Osteoblast (primary cell): Measurements from ENCODE around the gene MBD3L2B. TPM values are rescaled to one million over a fixed set of nuclear protein-coding genes. Genes with fewer than 3 reads are reported as not detected.

Source experiments
- DNase-seq: peaks from one replicate; pipeline ENCODE4 v3.0.0; 2011; ENCODE audit warnings: low spot score, mixed read lengths; ENCODE audit not compliant: insufficient read length; ENCODE audit errors: missing footprints
- H2AFZ ChIP-seq: 2 replicates; pipeline ENCODE4 v1.6.0; 2011; ENCODE audit warnings: mild to moderate bottlenecking, low read length
- H3K27ac ChIP-seq: 2 replicates; pipeline ENCODE4 v1.5.1; 2011; ENCODE audit warnings: mild to moderate bottlenecking, low read depth, low read length, moderate library complexity
- H3K27me3 ChIP-seq: 2 replicates; pipeline ENCODE4 v1.6.0; 2012; ENCODE audit warnings: mild to moderate bottlenecking, control low read depth, inconsistent platforms, low read length, moderate library complexity; ENCODE audit not compliant: insufficient read depth
- H3K36me3 ChIP-seq: 2 replicates; pipeline ENCODE4 v1.5.1; 2011; ENCODE audit warnings: mild to moderate bottlenecking, low read length, control low read depth, moderate library complexity; ENCODE audit not compliant: insufficient read depth
- H3K4me1 ChIP-seq: 2 replicates; pipeline ENCODE4 v1.5.1; 2011; ENCODE audit warnings: mild to moderate bottlenecking, low read length, control low read depth, moderate library complexity; ENCODE audit not compliant: insufficient read depth
- H3K4me2 ChIP-seq: 2 replicates; pipeline ENCODE4 v1.6.0; 2011; ENCODE audit warnings: mild to moderate bottlenecking, low read length; ENCODE audit not compliant: insufficient read depth
- H3K4me3 ChIP-seq: fragments of 200-600 bp; sonication (generic); 3 replicates; pipeline ENCODE4 v1.5.1; 2012; ENCODE audit warnings: mild to moderate bottlenecking, low read length, inconsistent platforms; ENCODE audit not compliant: insufficient read depth
- H3K79me2 ChIP-seq: 2 replicates; pipeline ENCODE4 v1.6.0; 2012; ENCODE audit warnings: mild to moderate bottlenecking, low read length, control low read depth, inconsistent platforms; ENCODE audit not compliant: insufficient read depth
- H3K9me3 ChIP-seq: 2 replicates; pipeline ENCODE4 v1.5.1; 2011; ENCODE audit warnings: low read depth, low read length, control low read depth
- H4K20me1 ChIP-seq: 2 replicates; pipeline ENCODE4 v1.6.0; 2012; ENCODE audit warnings: mild to moderate bottlenecking, low read length, control low read depth; ENCODE audit not compliant: insufficient read depth
- total RNA-seq: library from RNA; depleted of rRNA; stranded (reverse); fragments of >200 nt; gene quantifications from 2 replicates; pipeline ENCODE4 v1.2.3, GENCODE V29; 2012
- TF ChIP-seq, protein P1 (sequence below): IDR thresholded peaks from 2 replicates; pipeline ENCODE4 v1.5.1; 2011; ENCODE audit warnings: mild to moderate bottlenecking, low read depth, low read length, moderate library complexity; ENCODE audit errors: extremely low read depth

MBD3L2B gene
- total RNA-seq, 1 donor, result not detected

DNA sequence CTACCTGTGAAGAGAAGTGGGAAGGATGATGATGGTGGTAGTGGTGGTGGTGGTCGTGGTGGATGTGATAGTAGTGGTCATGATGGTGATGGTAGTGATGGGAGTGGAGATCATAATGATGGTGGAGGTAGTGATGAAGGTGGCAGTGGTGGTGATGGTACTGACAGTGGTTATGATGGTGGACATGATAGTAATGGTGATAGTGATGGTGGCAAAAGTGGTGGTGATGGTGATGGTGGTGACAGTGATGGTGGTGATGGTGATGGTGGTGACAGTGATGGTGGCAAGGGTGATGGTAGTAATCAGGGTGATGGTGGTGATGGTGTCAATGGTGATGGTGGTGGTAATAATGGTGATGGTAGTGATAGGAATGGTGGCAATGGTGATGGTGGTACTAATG is 26.2 kb downstream of the MBD3L2B start:
- H3K36me3 ChIP-seq, result no peaks in the 10 kb centered on the region
- H2AFZ ChIP-seq, result no peak overlapping the region
- H3K27me3 ChIP-seq, result no peaks in the 10 kb centered on the region
- DNase-seq, result no peak
- no peaks in the 10 kb centered on the region for H3K9me3 ChIP-seq
- no peak overlapping the region for H3K4me3 ChIP-seq
- TF ChIP-seq, protein P1, sequence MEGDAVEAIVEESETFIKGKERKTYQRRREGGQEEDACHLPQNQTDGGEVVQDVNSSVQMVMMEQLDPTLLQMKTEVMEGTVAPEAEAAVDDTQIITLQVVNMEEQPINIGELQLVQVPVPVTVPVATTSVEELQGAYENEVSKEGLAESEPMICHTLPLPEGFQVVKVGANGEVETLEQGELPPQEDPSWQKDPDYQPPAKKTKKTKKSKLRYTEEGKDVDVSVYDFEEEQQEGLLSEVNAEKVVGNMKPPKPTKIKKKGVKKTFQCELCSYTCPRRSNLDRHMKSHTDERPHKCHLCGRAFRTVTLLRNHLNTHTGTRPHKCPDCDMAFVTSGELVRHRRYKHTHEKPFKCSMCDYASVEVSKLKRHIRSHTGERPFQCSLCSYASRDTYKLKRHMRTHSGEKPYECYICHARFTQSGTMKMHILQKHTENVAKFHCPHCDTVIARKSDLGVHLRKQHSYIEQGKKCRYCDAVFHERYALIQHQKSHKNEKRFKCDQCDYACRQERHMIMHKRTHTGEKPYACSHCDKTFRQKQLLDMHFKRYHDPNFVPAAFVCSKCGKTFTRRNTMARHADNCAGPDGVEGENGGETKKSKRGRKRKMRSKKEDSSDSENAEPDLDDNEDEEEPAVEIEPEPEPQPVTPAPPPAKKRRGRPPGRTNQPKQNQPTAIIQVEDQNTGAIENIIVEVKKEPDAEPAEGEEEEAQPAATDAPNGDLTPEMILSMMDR, result no peak
- H3K79me2 ChIP-seq, result no peaks in the 10 kb centered on the region
- no peaks in the 10 kb centered on the region for H4K20me1 ChIP-seq
- H3K27ac ChIP-seq, result no peak overlapping the region
- H3K4me2 ChIP-seq, result no peak overlapping the region
- no peaks in the 10 kb centered on the region for H3K4me1 ChIP-seq

DNA sequence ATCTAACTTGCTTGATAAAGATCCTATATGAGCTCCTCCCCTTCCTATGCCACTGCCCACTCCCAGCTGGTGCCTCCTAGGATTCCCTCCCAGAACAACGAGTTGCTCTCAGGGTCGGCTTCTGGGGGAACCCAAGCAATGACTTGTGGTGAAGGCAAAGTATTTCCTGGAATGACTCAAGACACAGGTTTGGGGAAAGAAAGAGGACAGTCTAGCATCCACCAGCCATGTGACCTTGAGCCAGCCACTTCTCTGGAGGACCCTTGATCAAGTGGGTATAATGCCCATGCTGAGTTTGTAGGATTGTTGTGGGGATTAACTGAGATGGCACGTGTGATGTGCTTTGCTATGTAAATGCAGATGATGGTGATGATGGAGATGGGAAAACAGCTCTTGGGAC is 33.0 kb downstream of the MBD3L2B start:
- TF ChIP-seq, protein P1, result no peak
- no peak for DNase-seq

DNA sequence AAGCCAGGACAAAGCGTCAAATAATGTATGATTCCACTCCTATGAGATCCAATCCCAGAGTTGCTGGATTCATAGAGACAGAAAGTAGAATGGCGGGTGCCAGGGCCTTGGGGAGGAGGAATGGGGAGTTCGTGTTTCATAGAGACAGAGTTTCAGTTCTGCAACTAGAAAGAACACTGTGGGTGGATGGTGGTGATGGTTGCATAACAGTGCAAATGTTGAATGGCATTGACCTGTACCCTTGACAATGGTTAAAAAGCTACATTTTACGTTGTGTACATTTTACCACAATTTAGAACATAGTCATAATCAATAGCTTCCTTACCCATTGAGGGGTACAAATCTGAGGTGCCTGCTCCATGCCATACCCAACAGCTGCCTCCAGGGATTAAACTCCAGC is 33.4 kb downstream of the MBD3L2B start:
- H4K20me1 ChIP-seq, result no peaks in the 10 kb centered on the region
- TF ChIP-seq, protein P1, result no peak
- no peak overlapping the region for H3K4me3 ChIP-seq
- H3K27me3 ChIP-seq, result no peaks in the 10 kb centered on the region
- H3K4me2 ChIP-seq, result no peak overlapping the region
- no peak for DNase-seq
- no peaks in the 10 kb centered on the region for H3K79me2 ChIP-seq
- no peak overlapping the region for H2AFZ ChIP-seq
- peaks cover 2% of the 10 kb centered on the region for H3K9me3 ChIP-seq
- H3K4me1 ChIP-seq, result no peaks in the 10 kb centered on the region
- no peaks in the 10 kb centered on the region for H3K36me3 ChIP-seq
- H3K27ac ChIP-seq, result no peak overlapping the region

More for the DNA sequence above, 33.0 kb downstream of the MBD3L2B start:
- peaks cover 2% of the 10 kb centered on the region for H3K9me3 ChIP-seq
- H2AFZ ChIP-seq, result no peak overlapping the region
- H3K4me2 ChIP-seq, result no peak overlapping the region
- H3K27me3 ChIP-seq, result no peaks in the 10 kb centered on the region
- H3K79me2 ChIP-seq, result no peaks in the 10 kb centered on the region
- no peaks in the 10 kb centered on the region for H4K20me1 ChIP-seq
- no peak overlapping the region for H3K27ac ChIP-seq
- H3K4me3 ChIP-seq, result no peak overlapping the region
- H3K36me3 ChIP-seq, result no peaks in the 10 kb centered on the region
- no peaks in the 10 kb centered on the region for H3K4me1 ChIP-seq

DNA sequence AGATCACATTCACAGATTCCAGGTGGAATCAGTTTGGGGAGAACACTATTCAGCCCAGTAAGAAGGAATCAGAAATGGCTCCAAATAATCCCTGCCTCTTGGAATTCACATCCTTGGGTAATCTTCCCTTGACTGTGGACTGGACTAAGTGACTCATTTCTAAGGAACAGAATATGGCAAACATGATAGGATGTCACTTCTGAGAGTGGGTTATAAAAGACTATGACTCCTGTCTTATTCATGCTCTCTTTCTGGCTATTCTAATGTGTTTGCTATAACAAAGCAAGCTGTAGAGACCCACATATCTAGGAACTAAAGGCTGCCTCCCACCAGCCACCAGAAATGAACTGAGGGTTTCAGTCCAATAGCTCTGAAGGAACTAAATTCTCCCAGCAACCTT is 37.8 kb downstream of the MBD3L2B start:
- TF ChIP-seq, protein P1, result no peak
- no peak for DNase-seq
- Histone ChIP-seq H3K4me2 (no peak overlapping the region), H2AFZ (no peak overlapping the region), H3K4me3 (no peak overlapping the region), H4K20me1 (no peaks in the 10 kb centered on the region), H3K36me3 (no peaks in the 10 kb centered on the region), H3K27ac (no peak overlapping the region), H3K9me3 (peaks cover 2% of the 10 kb centered on the region), H3K27me3 (no peaks in the 10 kb centered on the region), H3K79me2 (no peaks in the 10 kb centered on the region), H3K4me1 (no peaks in the 10 kb centered on the region)
